OCI-LY3 (cell line): ENCODE data around the gene ATF4.

Source experiments
- CTCF ChIP-seq: fragments of 200-600, 300-600 bp; sonication (generic); IDR thresholded peaks from 2 replicates; pipeline ENCODE4 v1.5.1; 2014; ENCODE audit warnings: antibody characterized with exemption, low read length, low read depth
- EZH2phosphoT487 ChIP-seq: fragments of 200-600 bp; shearing (Covaris generic); IDR thresholded peaks from 2 replicates; pipeline ENCODE4 v1.6.1; 2018; ENCODE audit warnings: antibody characterized with exemption, mixed run types, low read depth

DNA sequence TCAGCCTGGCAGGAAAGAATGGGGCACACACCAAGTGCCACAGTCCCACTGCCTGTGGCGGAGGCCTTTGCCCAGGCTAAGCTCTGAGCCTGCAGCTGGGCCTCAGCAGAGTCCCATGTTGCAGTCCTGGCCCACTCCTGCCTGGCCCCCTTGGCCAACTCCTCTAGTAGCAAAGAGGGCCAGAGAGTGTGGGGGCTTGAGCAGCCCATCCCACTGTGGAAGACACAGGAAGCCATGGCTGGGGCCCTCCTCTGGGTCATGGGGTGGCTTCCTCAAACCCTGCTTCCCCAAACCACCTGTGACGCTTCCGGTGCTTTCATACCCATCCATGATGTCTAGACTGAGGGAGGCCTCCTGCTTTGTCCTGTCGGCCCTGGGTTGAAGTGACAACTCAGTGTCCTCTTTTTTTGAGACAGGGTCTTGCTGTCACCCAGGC is 6.4 kb downstream of the ATF4 start:
- TF ChIP-seq CTCF: no peak
- TF ChIP-seq EZH2phosphoT487: no peak
